Body of pancreas (tissue), 4 donors: ENCODE measurements around the gene BANF2. TPM values are rescaled to one million over a fixed set of nuclear protein-coding genes. Genes with fewer than 3 reads are reported as not detected.

Experiments used
- ATAC-seq: fragments of 150-250 bp; one replicate; pipeline ENCODE4 v1.9.1; 2016
- DNase-seq, 4 donors: peaks; one replicate each; pipeline ENCODE4 v3.0.0-alpha.2; 2019
- H3K27ac ChIP-seq, 4 donors: fragments of 200-600 bp; sonication (generic); 1 replicate in 3 of 4; 2 replicates in 1 of 4; pipeline versions ENCODE4 v1.5.1 to v1.6.1; 2016 to 2019; ENCODE audit warnings: mild to moderate bottlenecking in 1 of 4, mixed read lengths in 1 of 4, moderate library complexity in 1 of 4
- H3K27me3 ChIP-seq, 2 donors: fragments of 200-600 bp; sonication (generic); one replicate each; pipeline ENCODE4 v1.6.0; 2016; ENCODE audit warnings: mild to moderate bottlenecking in 1 of 2
- H3K36me3 ChIP-seq, 2 donors: fragments of 200-600 bp; sonication (generic); replicated peaks in 1 of 2; 2 replicates each; pipeline ENCODE4 v1.5.1; 2016; ENCODE audit warnings: low read depth in 2 of 2; ENCODE audit not compliant: insufficient read depth in 1 of 2
- H3K4me1 ChIP-seq: fragments of 200-600 bp; sonication (generic); one replicate; pipeline ENCODE4 v1.6.0; 2016
- H3K4me3 ChIP-seq, 2 donors: fragments of 200-600 bp; sonication (generic); 1 replicate in 1 of 2; 2 replicates in 1 of 2; pipeline ENCODE4 v1.5.1; 2016 to 2019
- H3K9me3 ChIP-seq, 3 donors: fragments of 200-600 bp; sonication (generic); 1 replicate in 2 of 3; 2 replicates in 1 of 3; pipeline ENCODE4 v1.5.1; 2016
- POLR2A ChIP-seq, 3 donors: fragments of 450-650 bp; IDR thresholded peaks; one replicate each; pipeline ENCODE4 v1.6.1; 2016; ENCODE audit warnings: antibody characterized with exemption in 3 of 3, mild to moderate bottlenecking in 2 of 3
- WGBS, 2 donors: methylation state at CpG; one replicate each; pipeline ENCODE4 v1.1.5; 2017; 5-methylcytosine and 5-hydroxymethylcytosine counted together
- intact Hi-C: fragments of 100-400 bp; cut with DNase I; formaldehyde crosslinking; loops from one replicate; pipeline ENCODE4 v1.15.1; 2023
- total RNA-seq, 2 donors: library from RNA; depleted of rRNA; stranded (reverse); fragments of >200 nt; gene quantifications; one replicate each; pipeline ENCODE4 v1.1.0, GENCODE V29; 2016
- TF ChIP-seq, protein P1 (sequence below), 7 experiments: fragments of 450-650 bp in 4 of 7; fragments of 200-600 bp in 3 of 7; sonication (generic) in 3 of 7; IDR thresholded peaks; one replicate each; pipeline ENCODE4 v1.5.1; 2016 to 2019; ENCODE audit warnings: antibody characterized with exemption in 7 of 7

The BANF2 gene
- total RNA-seq, 2 donors from 2014 or later, result 4.0 TPM; not detected in 1

DNA sequence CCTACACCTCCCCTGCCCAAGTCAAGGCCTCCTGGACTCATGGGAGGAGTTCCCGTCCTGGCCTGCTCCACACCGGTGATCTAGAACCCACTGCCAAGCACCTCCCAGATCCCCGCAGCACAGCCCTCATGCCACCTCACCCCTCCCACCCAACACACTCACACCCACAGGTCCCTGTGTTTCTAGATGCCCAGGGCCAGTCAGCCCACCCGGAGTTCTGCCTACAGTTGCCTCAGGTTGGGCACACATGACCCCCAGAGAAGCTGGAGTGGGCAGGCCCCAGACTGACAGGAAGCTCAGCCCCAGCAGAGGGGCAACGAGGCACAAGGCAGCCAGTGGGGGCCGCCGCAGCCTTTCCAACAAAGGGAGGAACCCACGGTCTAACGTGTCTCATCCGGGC is 47.4 kb upstream of the BANF2 start:
- TF ChIP-seq, protein P1, sequence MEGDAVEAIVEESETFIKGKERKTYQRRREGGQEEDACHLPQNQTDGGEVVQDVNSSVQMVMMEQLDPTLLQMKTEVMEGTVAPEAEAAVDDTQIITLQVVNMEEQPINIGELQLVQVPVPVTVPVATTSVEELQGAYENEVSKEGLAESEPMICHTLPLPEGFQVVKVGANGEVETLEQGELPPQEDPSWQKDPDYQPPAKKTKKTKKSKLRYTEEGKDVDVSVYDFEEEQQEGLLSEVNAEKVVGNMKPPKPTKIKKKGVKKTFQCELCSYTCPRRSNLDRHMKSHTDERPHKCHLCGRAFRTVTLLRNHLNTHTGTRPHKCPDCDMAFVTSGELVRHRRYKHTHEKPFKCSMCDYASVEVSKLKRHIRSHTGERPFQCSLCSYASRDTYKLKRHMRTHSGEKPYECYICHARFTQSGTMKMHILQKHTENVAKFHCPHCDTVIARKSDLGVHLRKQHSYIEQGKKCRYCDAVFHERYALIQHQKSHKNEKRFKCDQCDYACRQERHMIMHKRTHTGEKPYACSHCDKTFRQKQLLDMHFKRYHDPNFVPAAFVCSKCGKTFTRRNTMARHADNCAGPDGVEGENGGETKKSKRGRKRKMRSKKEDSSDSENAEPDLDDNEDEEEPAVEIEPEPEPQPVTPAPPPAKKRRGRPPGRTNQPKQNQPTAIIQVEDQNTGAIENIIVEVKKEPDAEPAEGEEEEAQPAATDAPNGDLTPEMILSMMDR (IDR thresholded peaks at IDR 0.05), result no peak
- no peak for TF ChIP-seq POLR2A (IDR thresholded peaks at IDR 0.05)
- Histone ChIP-seq H3K27me3 (no peaks in the 10 kb centered on the region), H3K9me3 (no peaks in the 10 kb centered on the region), H3K4me3 (no peak overlapping the region), H3K27ac (peak overlapping the region; percentile 16 to 72 (median 53)), H3K4me1 (peaks cover 94% of the 10 kb centered on the region), H3K36me3 (peaks cover 0 to 10% of the 10 kb centered on the region in 2 donors)
- 33 to 39% methylated on average over 10 of the region's 10 CpGs for WGBS, 2 donors
- DNase-seq (peak in 3 of 4 donors; percentile 30 to 55 (median 40)), ATAC-seq (peak; percentile 6)
- intact Hi-C loops, result no loop called here

DNA sequence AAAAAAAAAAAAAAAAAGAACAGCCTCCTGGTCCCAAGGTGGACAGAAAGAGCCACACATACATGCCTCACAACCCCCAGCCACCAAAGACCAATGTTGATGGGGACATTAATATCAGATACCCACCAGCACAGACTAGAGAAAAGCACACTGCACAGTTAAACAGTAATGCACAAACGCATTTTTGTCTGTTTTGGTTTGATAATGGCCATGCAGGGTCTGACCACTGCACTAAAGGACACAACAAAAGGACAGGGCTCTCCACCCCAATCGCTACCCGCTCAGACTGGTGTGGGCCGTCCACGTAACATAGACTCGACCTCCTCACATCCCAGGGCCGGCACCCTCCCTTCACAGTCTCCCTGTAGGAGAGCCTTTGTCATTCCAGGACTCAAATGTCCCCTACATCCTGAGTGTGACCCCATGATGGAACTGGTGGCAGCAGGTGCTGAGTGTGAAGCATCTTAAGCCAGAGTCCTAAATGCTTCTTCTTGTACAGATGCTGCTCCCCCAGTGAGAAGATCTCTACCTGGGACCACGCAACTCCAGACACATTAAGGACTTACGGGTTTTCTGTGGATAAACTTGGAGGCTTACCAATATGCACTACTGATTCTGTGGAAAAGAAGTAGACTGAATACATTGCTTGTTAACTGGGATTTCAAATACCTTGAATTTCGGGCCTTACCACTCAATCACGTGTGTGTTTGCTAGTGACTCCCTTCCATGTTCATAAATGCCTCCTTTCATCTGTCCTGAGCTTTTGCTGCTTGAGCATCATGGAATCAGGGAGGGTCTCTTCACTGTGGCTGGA is 45.7 kb upstream of the BANF2 start:
- Histone ChIP-seq H3K27me3 (no peaks in the 10 kb centered on the region), H3K27ac (peak overlapping the region in 3 of 4 donors; percentile 0 to 72 (median 60)), H3K4me1 (peaks cover 94% of the 10 kb centered on the region), H3K4me3 (no peak overlapping the region), H3K36me3 (peaks cover 5 to 10% of the 10 kb centered on the region in 2 donors), H3K9me3 (no peaks in the 10 kb centered on the region)
- DNase-seq (peak in 2 of 4 donors; percentile 1 to 6), ATAC-seq (no peak)
- WGBS, 2 donors, result 47 to 74% methylated on average over 11 of the region's 11 CpGs
- TF ChIP-seq, protein P1 (IDR thresholded peaks at IDR 0.05), result no peak
- no peak for TF ChIP-seq POLR2A (IDR thresholded peaks at IDR 0.05)
- intact Hi-C loops, result no loop called here

DNA sequence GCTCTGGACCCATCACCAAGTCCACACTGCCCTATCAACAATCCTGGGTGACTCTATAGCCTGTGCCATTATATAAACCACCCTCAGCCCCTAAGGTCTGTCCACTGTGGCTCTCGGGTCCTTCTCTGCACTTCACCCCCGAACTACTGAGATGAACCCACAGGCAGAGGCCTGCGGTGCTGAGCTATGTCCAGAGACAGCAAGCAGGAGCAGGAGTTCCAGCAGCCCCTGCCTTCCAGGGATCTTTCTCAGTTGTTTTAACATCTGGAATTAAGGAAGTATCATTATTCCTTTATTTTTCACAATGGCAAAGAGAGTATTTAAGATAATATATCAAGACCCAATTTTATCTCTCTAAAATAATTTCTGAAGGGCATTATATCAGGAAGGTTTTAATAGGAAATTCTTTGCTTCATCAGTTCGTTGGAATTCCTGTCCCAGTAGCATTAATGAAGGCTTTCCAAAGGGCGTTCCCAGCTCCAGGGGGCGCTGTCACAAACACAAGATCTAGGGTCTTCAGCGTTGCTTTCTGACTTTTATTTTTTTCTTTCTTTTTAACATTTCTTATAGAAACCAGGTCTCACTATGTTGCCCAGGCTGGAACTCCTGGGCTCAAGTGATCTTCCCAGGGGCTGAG is 45.0 kb upstream of the BANF2 start:
- peaks cover 9 to 10% of the 10 kb centered on the region in 2 donors for H3K36me3 ChIP-seq
- TF ChIP-seq, protein P1 (IDR thresholded peaks at IDR 0.05), result peak in 6 of 7 experiments; percentile 30 to 55 (median 47)
- TF ChIP-seq POLR2A (IDR thresholded peaks at IDR 0.05), result no peak
- intact Hi-C loops, result no loop called here
- peaks cover 96% of the 10 kb centered on the region for H3K4me1 ChIP-seq
- H3K27ac ChIP-seq, result peak overlapping the region in 3 of 4 donors; percentile 0 to 60 (median 53)
- no peaks in the 10 kb centered on the region for H3K27me3 ChIP-seq
- H3K4me3 ChIP-seq, result no peak overlapping the region
- H3K9me3 ChIP-seq, result no peaks in the 10 kb centered on the region
- DNase-seq (peak; percentile 38 to 52 (median 42)), ATAC-seq (no peak)
- WGBS, 2 donors, result 29 to 49% methylated on average over 7 of the region's 7 CpGs

DNA sequence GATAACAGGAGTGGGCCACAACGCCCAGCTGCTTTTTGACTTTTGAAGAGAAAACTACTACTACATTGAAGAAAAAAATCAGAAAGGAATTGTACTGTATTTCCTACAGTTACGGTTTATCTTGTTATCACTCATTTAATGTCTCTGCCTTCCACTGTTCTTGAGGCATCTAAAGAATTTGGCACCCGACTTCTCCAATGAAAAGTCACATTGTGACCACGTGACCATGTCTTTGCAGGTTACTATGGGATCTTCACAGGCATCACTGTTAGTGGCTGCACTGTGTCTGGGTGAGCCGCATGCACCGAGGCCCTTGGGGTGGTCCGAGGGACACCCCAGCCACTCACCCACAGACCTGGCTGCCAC is 44.5 kb upstream of the BANF2 start:
- peaks cover 96% of the 10 kb centered on the region for H3K4me1 ChIP-seq
- no peaks in the 10 kb centered on the region for H3K9me3 ChIP-seq
- no peak for TF ChIP-seq POLR2A (IDR thresholded peaks at IDR 0.05)
- TF ChIP-seq, protein P1 (IDR thresholded peaks at IDR 0.05), result no peak
- ATAC-seq (no peak), DNase-seq (peak in 3 of 4 donors; percentile 8 to 13 (median 11))
- no peak overlapping the region for H3K4me3 ChIP-seq
- peak overlapping the region in 3 of 4 donors; percentile 13 to 60 (median 53) for H3K27ac ChIP-seq
- 42 to 46% methylated on average over 7 of the region's 7 CpGs for WGBS, 2 donors
- intact Hi-C loops, result no loop called here
- peaks cover 13% of the 10 kb centered on the region in 2 donors for H3K36me3 ChIP-seq
- no peaks in the 10 kb centered on the region for H3K27me3 ChIP-seq
